Hepatocyte (in vitro differentiated cells): ENCODE measurements around the gene STX1A. TPM values are rescaled to one million over a fixed set of nuclear protein-coding genes. Genes with fewer than 3 reads are reported as not detected.
A peak's percentile ranks its signal among the peaks of the same experiment; 100 is the strongest.

Experiments
- DNase-seq: peaks from one replicate; pipeline ENCODE4 v3.0.0-alpha.2; 2016; ENCODE audit warnings: low spot score
- H2AFZ ChIP-seq: fragments of 200-600 bp; sonication (generic); 2 replicates; pipeline ENCODE4 v1.6.0; 2016; ENCODE audit warnings: antibody characterized with exemption, mild to moderate bottlenecking
- H3K27ac ChIP-seq: fragments of 200-600 bp; sonication (generic); 2 replicates; pipeline ENCODE4 v1.5.1; 2016; ENCODE audit warnings: mild to moderate bottlenecking
- H3K27me3 ChIP-seq: fragments of 200-600 bp; sonication (generic); 2 replicates; pipeline ENCODE4 v1.6.1; 2016
- H3K36me3 ChIP-seq: fragments of 200-600 bp; sonication (generic); replicated peaks from 2 replicates; pipeline ENCODE4 v1.5.1; 2016; ENCODE audit warnings: low read depth; ENCODE audit not compliant: insufficient read depth
- H3K4me1 ChIP-seq: fragments of 200-600 bp; sonication (generic); 2 replicates; pipeline ENCODE4 v1.5.1; 2016; ENCODE audit warnings: mild to moderate bottlenecking, moderate library complexity; ENCODE audit not compliant: insufficient read depth
- H3K4me2 ChIP-seq: fragments of 200-600 bp; sonication (generic); 2 replicates; pipeline ENCODE4 v1.6.0; 2016
- H3K4me3 ChIP-seq: fragments of 200-600 bp; sonication (generic); 2 replicates; pipeline ENCODE4 v1.5.1; 2016; ENCODE audit warnings: mild to moderate bottlenecking
- H3K79me2 ChIP-seq: fragments of 200-600 bp; sonication (generic); 2 replicates; pipeline ENCODE4 v1.6.0; 2017; ENCODE audit warnings: mild to moderate bottlenecking
- H3K9me2 ChIP-seq: fragments of 200-600 bp; sonication (generic); replicated peaks from 2 replicates; pipeline ENCODE4 v1.6.0; 2017; ENCODE audit warnings: mild to moderate bottlenecking; ENCODE audit not compliant: insufficient read depth
- H3K9me3 ChIP-seq: fragments of 200-600 bp; sonication (generic); 2 replicates; pipeline ENCODE4 v1.5.1; 2016; ENCODE audit warnings: low read depth, mild to moderate bottlenecking
- H4K20me1 ChIP-seq: fragments of 200-600 bp; sonication (generic); 2 replicates; pipeline ENCODE4 v1.6.0; 2016; ENCODE audit warnings: mild to moderate bottlenecking; ENCODE audit not compliant: insufficient read depth, poor library complexity, severe bottlenecking
- CTCF ChIP-seq: fragments of 200-600 bp; sonication (generic); IDR thresholded peaks from 2 replicates; pipeline ENCODE4 v1.5.1; 2016; ENCODE audit warnings: antibody characterized with exemption, mild to moderate bottlenecking; ENCODE audit not compliant: poor library complexity
- EZH2 ChIP-seq: fragments of 200-600 bp; sonication (generic); IDR thresholded peaks from 2 replicates; pipeline ENCODE4 v1.6.1; 2016; ENCODE audit warnings: antibody characterized with exemption, mild to moderate bottlenecking, borderline replicate concordance
- EZH2phosphoT487 ChIP-seq: fragments of 200-600 bp; sonication (generic); IDR thresholded peaks from one replicate; pipeline ENCODE4 v1.6.1; 2018; ENCODE audit warnings: antibody characterized with exemption, mild to moderate bottlenecking, low read depth, moderate library complexity; ENCODE audit not compliant: unreplicated experiment, severe bottlenecking
- WGBS: methylation state at CpG from one replicate; pipeline ENCODE4 v1.1.6; 2016; ENCODE audit warnings: low lambda C conversion rate; ENCODE audit errors: missing lambda C conversion rate; 5-methylcytosine and 5-hydroxymethylcytosine counted together
- polyA plus RNA-seq: library from polyadenylated mRNA; unstranded; fragments of >200 nt; fragmentation: Nextera tagmentation; extraction: Ambion mirVana; gene quantifications from 2 replicates; pipeline ENCODE4 v1.2.1, GENCODE V29; 2016
- total RNA-seq: library from RNA; depleted of rRNA; stranded (reverse); fragments of >200 nt; gene quantifications from 2 replicates; pipeline ENCODE4 v1.2.3, GENCODE V29; 2014

STX1A gene
- total and polyA plus RNA-seq, 2 experiments from 2014 or later: 22.8 to 27.1 TPM

- Histone ChIP-seq H3K4me2 (no peak overlapping the region), H3K27ac (no peak overlapping the region), H3K27me3 (no peaks in the 10 kb centered on the region), H3K79me2 (no peaks in the 10 kb centered on the region), H3K4me3 (no peak overlapping the region), H3K4me1 (no peaks in the 10 kb centered on the region), H2AFZ (no peak overlapping the region), H3K36me3 (no peaks in the 10 kb centered on the region), H3K9me2 (no peaks in the 10 kb centered on the region), H3K9me3 (no peaks in the 10 kb centered on the region), H4K20me1 (no peaks in the 10 kb centered on the region)
- TF ChIP-seq CTCF: no peak
- TF ChIP-seq EZH2phosphoT487: no peak
- no peak for TF ChIP-seq EZH2
- no peak for DNase-seq
- WGBS: 80% methylated on average over 1 of the region's 1 CpG
Observed at GRCh38 chr7:73762659-73762999, 43.2 kb upstream of the STX1A start.

GRCh38 chr7:73761854-73762658, 42.6 kb upstream of the STX1A start:
- no peaks in the 10 kb centered on the region for H3K9me2 ChIP-seq
- H3K27ac ChIP-seq: no peak overlapping the region
- no peak overlapping the region for H2AFZ ChIP-seq
- H3K36me3 ChIP-seq: no peaks in the 10 kb centered on the region
- H4K20me1 ChIP-seq: no peaks in the 10 kb centered on the region
- WGBS: 49% methylated on average over 7 of the region's 8 CpGs
- no peak overlapping the region for H3K4me3 ChIP-seq
- DNase-seq: no peak
- H3K4me2 ChIP-seq: no peak overlapping the region
- no peaks in the 10 kb centered on the region for H3K79me2 ChIP-seq
- H3K27me3 ChIP-seq: no peaks in the 10 kb centered on the region
- no peak for TF ChIP-seq CTCF
- TF ChIP-seq EZH2phosphoT487: no peak
- TF ChIP-seq EZH2: no peak
- no peaks in the 10 kb centered on the region for H3K4me1 ChIP-seq
- H3K9me3 ChIP-seq: no peaks in the 10 kb centered on the region

DNA sequence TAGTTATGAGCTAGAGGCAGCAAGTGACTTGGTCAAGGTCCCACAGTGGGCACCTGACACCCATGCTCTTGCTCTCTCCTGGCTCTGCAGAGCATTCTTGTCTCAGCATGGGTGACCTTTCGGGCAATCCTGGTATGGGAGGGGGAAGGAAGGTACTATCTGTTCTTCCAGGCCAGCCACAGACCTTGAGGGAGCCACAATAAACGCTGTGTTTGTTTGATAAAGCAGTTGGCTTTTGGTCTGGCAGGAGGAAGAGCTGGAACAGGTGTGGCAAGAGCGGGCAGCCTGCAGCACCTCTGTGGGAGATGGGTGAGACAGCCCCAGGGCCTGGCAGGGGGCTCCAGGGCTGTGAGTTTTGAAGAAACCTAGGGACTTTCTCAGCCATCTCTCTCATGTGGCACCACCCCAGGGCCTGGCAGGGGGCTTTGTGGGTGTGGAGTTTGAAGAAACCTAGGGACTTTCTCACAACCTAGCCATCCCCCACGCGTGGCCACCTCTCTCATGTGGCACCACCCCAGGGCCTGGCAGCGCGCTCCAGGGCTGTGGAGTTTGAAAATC, 39.2 kb upstream of the STX1A start:
- Histone ChIP-seq H3K9me3 (no peaks in the 10 kb centered on the region), H4K20me1 (no peaks in the 10 kb centered on the region), H3K9me2 (no peaks in the 10 kb centered on the region), H3K4me2 (no peak overlapping the region), H3K36me3 (no peaks in the 10 kb centered on the region), H3K79me2 (no peaks in the 10 kb centered on the region), H3K27me3 (no peaks in the 10 kb centered on the region), H3K4me3 (no peak overlapping the region), H2AFZ (no peak overlapping the region), H3K27ac (peak overlapping the region; percentile 53), H3K4me1 (no peaks in the 10 kb centered on the region)
- TF ChIP-seq EZH2 (no peak), EZH2phosphoT487 (no peak), CTCF (no peak)
- peak; percentile 36 for DNase-seq
- WGBS: 84% methylated on average over 7 of the region's 7 CpGs
